Measurements from ENCODE around the gene PPARG. TPM values are rescaled to one million over a fixed set of nuclear protein-coding genes. Genes with fewer than 3 reads are reported as not detected.
"Not testable (repeated sequence)": the region's sequence is repeated elsewhere in the genome, so short reads cannot be mapped to it uniquely, and the experiment has no call there.

PPARG gene
- polyA plus RNA-seq, 1 donor: 10.4 TPM

- H3K36me3 ChIP-seq (ENCODE audit: control insufficient read depth, insufficient read depth, low read length): no peaks in the 10 kb centered on the region
- no peak overlapping the region for H3K27ac ChIP-seq (ENCODE audit: low read length)
- no peak overlapping the region for H3K4me3 ChIP-seq (ENCODE audit: low read length)
- no peaks in the 10 kb centered on the region for H3K9me3 ChIP-seq (ENCODE audit: control insufficient read depth, low read depth, low read length)
- DNase-seq: no peak
- peaks cover 14% of the 10 kb centered on the region for H3K4me1 ChIP-seq (ENCODE audit: control insufficient read depth, insufficient read depth, low read length)
- WGBS (ENCODE audit: insufficient coverage, low lambda C conversion rate): 88% methylated on average over 2 of the region's 2 CpGs
- H3K27me3 ChIP-seq (ENCODE audit: control insufficient read depth, insufficient read depth, low read length): no peaks in the 10 kb centered on the region
Measured at GRCh38 chr3:12468757-12469156, 179.9 kb downstream of the PPARG start.

GRCh38 chr3:12469222-12469621 is 180.4 kb downstream of the PPARG start:
- not testable (repeated sequence) for H3K4me3 ChIP-seq (ENCODE audit: low read length); H3K27me3 ChIP-seq (ENCODE audit: control insufficient read depth, insufficient read depth, low read length); H3K36me3 ChIP-seq (ENCODE audit: control insufficient read depth, insufficient read depth, low read length); H3K4me1 ChIP-seq (ENCODE audit: control insufficient read depth, insufficient read depth, low read length); DNase-seq; H3K27ac ChIP-seq (ENCODE audit: low read length); H3K9me3 ChIP-seq (ENCODE audit: control insufficient read depth, low read depth, low read length)
- WGBS (ENCODE audit: insufficient coverage, low lambda C conversion rate): no CpG with 5 or more reads among the region's 7 CpGs

- H3K4me3 ChIP-seq (ENCODE audit: low read length): no peak overlapping the region
- no CpG with 5 or more reads among the region's 5 CpGs for WGBS (ENCODE audit: insufficient coverage, low lambda C conversion rate)
Measured at GRCh38 chr3:12470111-12470510, 181.2 kb downstream of the PPARG start.

GRCh38 chr3:12470680-12471079 is 181.8 kb downstream of the PPARG start:
- Histone ChIP-seq H3K9me3 (ENCODE audit: control insufficient read depth, low read depth, low read length) (no peaks in the 10 kb centered on the region), H3K4me1 (ENCODE audit: control insufficient read depth, insufficient read depth, low read length) (peaks cover 9% of the 10 kb centered on the region), H3K36me3 (ENCODE audit: control insufficient read depth, insufficient read depth, low read length) (no peaks in the 10 kb centered on the region), H3K27me3 (ENCODE audit: control insufficient read depth, insufficient read depth, low read length) (no peaks in the 10 kb centered on the region), H3K4me3 (ENCODE audit: low read length) (no peak overlapping the region), H3K27ac (ENCODE audit: low read length) (no peak overlapping the region)
- WGBS (ENCODE audit: insufficient coverage, low lambda C conversion rate): 100% methylated on average over 1 of the region's 3 CpGs
- DNase-seq: no peak

More at GRCh38 chr3:12470111-12470510, 181.2 kb downstream of the PPARG start:
- no peaks in the 10 kb centered on the region for H3K9me3 ChIP-seq (ENCODE audit: control insufficient read depth, low read depth, low read length)
- no peaks in the 10 kb centered on the region for H3K36me3 ChIP-seq (ENCODE audit: control insufficient read depth, insufficient read depth, low read length)
- DNase-seq: no peak
- H3K27ac ChIP-seq (ENCODE audit: low read length): no peak overlapping the region
- H3K4me1 ChIP-seq (ENCODE audit: control insufficient read depth, insufficient read depth, low read length): peaks cover 9% of the 10 kb centered on the region
- no peaks in the 10 kb centered on the region for H3K27me3 ChIP-seq (ENCODE audit: control insufficient read depth, insufficient read depth, low read length)

GRCh38 chr3:12471241-12471640 is 182.4 kb downstream of the PPARG start:
- Histone ChIP-seq H3K27me3 (ENCODE audit: control insufficient read depth, insufficient read depth, low read length) (no peaks in the 10 kb centered on the region), H3K27ac (ENCODE audit: low read length) (no peak overlapping the region), H3K36me3 (ENCODE audit: control insufficient read depth, insufficient read depth, low read length) (no peaks in the 10 kb centered on the region), H3K9me3 (ENCODE audit: control insufficient read depth, low read depth, low read length) (no peaks in the 10 kb centered on the region), H3K4me1 (ENCODE audit: control insufficient read depth, insufficient read depth, low read length) (peaks cover 14% of the 10 kb centered on the region), H3K4me3 (ENCODE audit: low read length) (no peak overlapping the region)
- 20% methylated on average over 2 of the region's 11 CpGs for WGBS (ENCODE audit: insufficient coverage, low lambda C conversion rate)
- DNase-seq: peak in 1 of 2 donors; percentile 44

- Histone ChIP-seq H3K27me3 (ENCODE audit: control insufficient read depth, insufficient read depth, low read length) (no peaks in the 10 kb centered on the region), H3K4me1 (ENCODE audit: control insufficient read depth, insufficient read depth, low read length) (peaks cover 14% of the 10 kb centered on the region), H3K27ac (ENCODE audit: low read length) (no peak overlapping the region), H3K4me3 (ENCODE audit: low read length) (no peak overlapping the region), H3K9me3 (ENCODE audit: control insufficient read depth, low read depth, low read length) (no peaks in the 10 kb centered on the region), H3K36me3 (ENCODE audit: control insufficient read depth, insufficient read depth, low read length) (no peaks in the 10 kb centered on the region)
- DNase-seq: no peak
- 50% methylated on average over 1 of the region's 11 CpGs for WGBS (ENCODE audit: insufficient coverage, low lambda C conversion rate)
Measured at GRCh38 chr3:12472000-12472610, 183.2 kb downstream of the PPARG start.

- no peaks in the 10 kb centered on the region for H3K27me3 ChIP-seq (ENCODE audit: control insufficient read depth, insufficient read depth, low read length)
- H3K27ac ChIP-seq (ENCODE audit: low read length): no peak overlapping the region
- peaks cover 14% of the 10 kb centered on the region for H3K4me1 ChIP-seq (ENCODE audit: control insufficient read depth, insufficient read depth, low read length)
- no peak for DNase-seq
- no CpG with 5 or more reads among the region's 5 CpGs for WGBS (ENCODE audit: insufficient coverage, low lambda C conversion rate)
- no peak overlapping the region for H3K4me3 ChIP-seq (ENCODE audit: low read length)
- H3K9me3 ChIP-seq (ENCODE audit: control insufficient read depth, low read depth, low read length): no peaks in the 10 kb centered on the region
- H3K36me3 ChIP-seq (ENCODE audit: control insufficient read depth, insufficient read depth, low read length): no peaks in the 10 kb centered on the region
Measured at GRCh38 chr3:12472796-12473195, 183.9 kb downstream of the PPARG start.

- H3K36me3 ChIP-seq (ENCODE audit: control insufficient read depth, insufficient read depth, low read length): no peaks in the 10 kb centered on the region
- H3K27me3 ChIP-seq (ENCODE audit: control insufficient read depth, insufficient read depth, low read length): no peaks in the 10 kb centered on the region
- WGBS (ENCODE audit: insufficient coverage, low lambda C conversion rate): 100% methylated on average over 1 of the region's 9 CpGs
- no peak overlapping the region for H3K27ac ChIP-seq (ENCODE audit: low read length)
- peaks cover 14% of the 10 kb centered on the region for H3K4me1 ChIP-seq (ENCODE audit: control insufficient read depth, insufficient read depth, low read length)
- no peak for DNase-seq
- H3K4me3 ChIP-seq (ENCODE audit: low read length): no peak overlapping the region
- no peaks in the 10 kb centered on the region for H3K9me3 ChIP-seq (ENCODE audit: control insufficient read depth, low read depth, low read length)
Measured at GRCh38 chr3:12473511-12473910, 184.6 kb downstream of the PPARG start.

GRCh38 chr3:12476238-12476897 is 187.5 kb downstream of the PPARG start:
- H3K4me3 ChIP-seq (ENCODE audit: low read length): no peak overlapping the region
- H3K36me3 ChIP-seq (ENCODE audit: control insufficient read depth, insufficient read depth, low read length): no peaks in the 10 kb centered on the region
- no peak for DNase-seq
- no CpG with 5 or more reads among the region's 5 CpGs for WGBS (ENCODE audit: insufficient coverage, low lambda C conversion rate)
- no peak overlapping the region for H3K27ac ChIP-seq (ENCODE audit: low read length)
- H3K4me1 ChIP-seq (ENCODE audit: control insufficient read depth, insufficient read depth, low read length): peaks cover 23% of the 10 kb centered on the region
- H3K27me3 ChIP-seq (ENCODE audit: control insufficient read depth, insufficient read depth, low read length): no peaks in the 10 kb centered on the region
- H3K9me3 ChIP-seq (ENCODE audit: control insufficient read depth, low read depth, low read length): no peaks in the 10 kb centered on the region

- Histone ChIP-seq H3K9me3 (ENCODE audit: control insufficient read depth, low read depth, low read length) (no peaks in the 10 kb centered on the region), H3K4me1 (ENCODE audit: control insufficient read depth, insufficient read depth, low read length) (peaks cover 18% of the 10 kb centered on the region), H3K36me3 (ENCODE audit: control insufficient read depth, insufficient read depth, low read length) (no peaks in the 10 kb centered on the region), H3K4me3 (ENCODE audit: low read length) (no peak overlapping the region), H3K27ac (ENCODE audit: low read length) (no peak overlapping the region), H3K27me3 (ENCODE audit: control insufficient read depth, insufficient read depth, low read length) (no peaks in the 10 kb centered on the region)
- no peak for DNase-seq
- WGBS (ENCODE audit: insufficient coverage, low lambda C conversion rate): 92% methylated on average over 2 of the region's 5 CpGs
Measured at GRCh38 chr3:12477256-12477655, 188.4 kb downstream of the PPARG start.

- Histone ChIP-seq H3K9me3 (ENCODE audit: control insufficient read depth, low read depth, low read length) (no peaks in the 10 kb centered on the region), H3K27ac (ENCODE audit: low read length) (no peak overlapping the region), H3K4me1 (ENCODE audit: control insufficient read depth, insufficient read depth, low read length) (peaks cover 20% of the 10 kb centered on the region), H3K36me3 (ENCODE audit: control insufficient read depth, insufficient read depth, low read length) (no peaks in the 10 kb centered on the region), H3K27me3 (ENCODE audit: control insufficient read depth, insufficient read depth, low read length) (no peaks in the 10 kb centered on the region), H3K4me3 (ENCODE audit: low read length) (no peak overlapping the region)
- DNase-seq: no peak
- WGBS (ENCODE audit: insufficient coverage, low lambda C conversion rate): 100% methylated on average over 3 of the region's 5 CpGs
Measured at GRCh38 chr3:12478326-12478725, 189.5 kb downstream of the PPARG start.

All from large intestine (tissue), 3 donors.